ENCODE results near the gene GLIPR2.
"Not testable (repeated sequence)": the region's sequence is repeated elsewhere in the genome, so short reads cannot be mapped to it uniquely, and the experiment has no call there.

GLIPR2 gene

DNA sequence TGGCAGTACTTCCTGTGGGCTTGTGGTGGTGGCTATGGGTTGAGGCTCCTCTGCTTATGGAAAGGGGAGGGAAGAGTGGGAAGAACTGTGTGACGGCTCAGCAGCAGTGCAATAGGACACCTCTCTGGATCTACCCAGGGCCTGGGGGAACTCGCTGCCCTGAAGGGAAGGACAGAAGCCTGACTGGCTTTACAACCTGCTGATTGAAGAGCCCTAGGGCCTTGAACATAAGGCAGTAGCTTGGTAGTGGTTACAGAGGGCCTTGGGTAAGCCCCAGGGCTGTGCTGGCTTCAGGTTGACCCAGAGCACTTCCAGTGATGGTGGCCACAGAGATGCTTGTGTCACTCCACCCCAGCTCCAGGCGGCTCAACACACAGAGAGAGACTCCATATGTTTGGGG lies 38.2 kb downstream of the GLIPR2 start:
- Histone ChIP-seq H4K5ac (ENCODE audit: low read length) (no peak overlapping the region), H3K27me3 (ENCODE audit: insufficient read depth, low read length, poor library complexity) (no peaks in the 10 kb centered on the region), H3K56ac (ENCODE audit: low read length) (no peak overlapping the region), H2BK15ac (replicated peaks; ENCODE audit: low read depth) (no peak overlapping the region), H3K27ac (ENCODE audit: low read depth, low read length) (no peak overlapping the region), H3K4me3 (ENCODE audit: low read length) (no peak overlapping the region), H3K36me3 (ENCODE audit: control insufficient read depth, insufficient read depth, low read length) (no peaks in the 10 kb centered on the region), H3K4ac (ENCODE audit: low read depth, low read length) (no peak overlapping the region), H2BK5ac (ENCODE audit: low read length) (no peak overlapping the region), H3K4me2 (ENCODE audit: low read length) (no peak overlapping the region), H2BK120ac (ENCODE audit: low read depth, low read length) (no peak overlapping the region), H3K9ac (ENCODE audit: low read length) (no peak overlapping the region), H2AK5ac (ENCODE audit: low read length) (no peak overlapping the region), H3K4me1 (ENCODE audit: control insufficient read depth, low read depth, low read length) (no peaks in the 10 kb centered on the region), H4K8ac (ENCODE audit: low read depth, low read length) (no peak overlapping the region), H3K23ac (ENCODE audit: low read length) (no peak overlapping the region), H3K79me1 (ENCODE audit: low read length) (no peaks in the 10 kb centered on the region), H3K79me2 (ENCODE audit: control insufficient read depth, insufficient read depth, low read length) (no peaks in the 10 kb centered on the region), H3K18ac (ENCODE audit: low read length) (no peak overlapping the region)
- peak; percentile 57 for DNase-seq
- WGBS (ENCODE audit: extremely low coverage, insufficient coverage, low lambda C conversion rate) = no CpG with 5 or more reads among the region's 3 CpGs

DNA sequence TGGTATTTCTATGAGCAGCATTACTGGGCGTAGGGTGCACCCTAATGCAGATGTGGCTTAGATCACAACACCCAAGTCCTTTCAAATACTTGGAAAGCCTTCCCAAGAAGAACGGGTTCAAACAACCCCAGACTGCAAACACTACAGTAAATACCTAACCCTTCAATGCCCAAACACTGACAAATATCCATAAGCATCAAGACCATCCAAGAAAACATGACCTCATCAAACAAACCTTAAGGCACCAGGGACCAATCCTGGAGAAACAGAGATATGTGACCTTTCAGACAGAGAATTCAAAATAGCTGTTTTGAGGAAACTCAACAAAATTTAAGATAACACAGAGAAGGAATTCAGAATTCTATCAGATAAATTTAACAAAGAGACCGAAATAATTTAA lies 38.7 kb downstream of the GLIPR2 start:
- not testable (repeated sequence) for H2AK5ac ChIP-seq (ENCODE audit: low read length); H3K79me2 ChIP-seq (ENCODE audit: control insufficient read depth, insufficient read depth, low read length); H3K4ac ChIP-seq (ENCODE audit: low read depth, low read length); H2BK5ac ChIP-seq (ENCODE audit: low read length); H2BK120ac ChIP-seq (ENCODE audit: low read depth, low read length); H3K18ac ChIP-seq (ENCODE audit: low read length); H3K4me3 ChIP-seq (ENCODE audit: low read length); H3K4me1 ChIP-seq (ENCODE audit: control insufficient read depth, low read depth, low read length); H2BK15ac ChIP-seq (replicated peaks; ENCODE audit: low read depth); H4K8ac ChIP-seq (ENCODE audit: low read depth, low read length); H3K56ac ChIP-seq (ENCODE audit: low read length); H3K9ac ChIP-seq (ENCODE audit: low read length); H3K23ac ChIP-seq (ENCODE audit: low read length); H3K27ac ChIP-seq (ENCODE audit: low read depth, low read length); H3K4me2 ChIP-seq (ENCODE audit: low read length); DNase-seq; H3K79me1 ChIP-seq (ENCODE audit: low read length); H3K27me3 ChIP-seq (ENCODE audit: insufficient read depth, low read length, poor library complexity); H4K5ac ChIP-seq (ENCODE audit: low read length); H3K36me3 ChIP-seq (ENCODE audit: control insufficient read depth, insufficient read depth, low read length)
- WGBS (ENCODE audit: extremely low coverage, insufficient coverage, low lambda C conversion rate) = no CpG with 5 or more reads among the region's 3 CpGs

DNA sequence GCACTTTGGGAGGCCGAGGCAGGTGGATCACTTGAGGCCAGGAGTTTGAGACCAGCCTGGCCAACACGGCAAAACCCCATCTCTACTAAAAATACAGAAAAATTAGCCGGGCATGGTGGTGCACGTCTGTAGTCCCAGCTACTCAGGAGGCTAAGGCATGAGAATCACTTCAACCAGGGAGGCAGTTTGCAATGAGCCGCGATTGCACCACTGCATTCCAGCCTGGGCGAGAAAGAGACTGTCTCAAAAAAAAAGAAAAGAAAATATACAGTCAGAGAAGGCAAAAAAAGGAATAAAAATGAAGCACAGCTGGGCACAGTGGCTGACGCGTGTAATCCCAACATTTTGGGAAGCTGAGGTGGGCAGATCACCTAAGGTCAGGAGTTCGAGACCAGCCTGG lies 40.0 kb downstream of the GLIPR2 start:
- H3K56ac ChIP-seq (ENCODE audit: low read length); H3K79me2 ChIP-seq (ENCODE audit: control insufficient read depth, insufficient read depth, low read length); H2BK15ac ChIP-seq (replicated peaks; ENCODE audit: low read depth); H3K36me3 ChIP-seq (ENCODE audit: control insufficient read depth, insufficient read depth, low read length); H4K8ac ChIP-seq (ENCODE audit: low read depth, low read length); H3K4me3 ChIP-seq (ENCODE audit: low read length); H3K18ac ChIP-seq (ENCODE audit: low read length); H3K27ac ChIP-seq (ENCODE audit: low read depth, low read length); H2AK5ac ChIP-seq (ENCODE audit: low read length); H3K27me3 ChIP-seq (ENCODE audit: insufficient read depth, low read length, poor library complexity); H3K9ac ChIP-seq (ENCODE audit: low read length); H4K5ac ChIP-seq (ENCODE audit: low read length); H3K4ac ChIP-seq (ENCODE audit: low read depth, low read length); H3K4me1 ChIP-seq (ENCODE audit: control insufficient read depth, low read depth, low read length); H2BK5ac ChIP-seq (ENCODE audit: low read length); H3K4me2 ChIP-seq (ENCODE audit: low read length); H2BK120ac ChIP-seq (ENCODE audit: low read depth, low read length); H3K23ac ChIP-seq (ENCODE audit: low read length); DNase-seq; H3K79me1 ChIP-seq (ENCODE audit: low read length): not testable (repeated sequence)
- WGBS (ENCODE audit: extremely low coverage, insufficient coverage, low lambda C conversion rate) = no CpG with 5 or more reads among the region's 10 CpGs

DNA sequence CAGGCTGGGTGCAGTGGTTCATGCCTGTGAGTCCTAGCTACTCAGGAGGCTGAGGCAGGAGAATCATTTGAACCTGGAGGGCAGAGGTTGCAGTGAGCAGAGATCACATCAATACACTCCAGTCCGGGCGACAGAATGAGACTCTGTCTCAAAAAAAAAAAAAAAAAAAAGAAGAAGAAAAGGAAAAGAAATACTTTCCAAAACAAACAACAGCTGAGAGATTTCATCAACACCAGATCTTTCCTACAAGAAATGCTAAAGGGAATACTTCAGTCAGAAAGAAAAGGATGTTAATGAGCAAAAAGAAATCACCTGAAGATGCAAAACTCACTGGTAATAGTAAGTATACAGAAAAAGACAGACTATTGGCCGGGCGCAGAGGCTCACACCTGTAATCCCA lies 41.0 kb downstream of the GLIPR2 start:
- Histone ChIP-seq H3K4me3 (ENCODE audit: low read length) (no peak overlapping the region), H3K4ac (ENCODE audit: low read depth, low read length) (no peak overlapping the region), H3K56ac (ENCODE audit: low read length) (no peak overlapping the region), H3K27ac (ENCODE audit: low read depth, low read length) (no peak overlapping the region), H3K23ac (ENCODE audit: low read length) (no peak overlapping the region), H3K79me1 (ENCODE audit: low read length) (no peaks in the 10 kb centered on the region), H2BK15ac (replicated peaks; ENCODE audit: low read depth) (no peak overlapping the region), H2AK5ac (ENCODE audit: low read length) (no peak overlapping the region), H3K27me3 (ENCODE audit: insufficient read depth, low read length, poor library complexity) (no peaks in the 10 kb centered on the region), H4K8ac (ENCODE audit: low read depth, low read length) (no peak overlapping the region), H3K4me1 (ENCODE audit: control insufficient read depth, low read depth, low read length) (no peaks in the 10 kb centered on the region), H3K18ac (ENCODE audit: low read length) (no peak overlapping the region), H3K79me2 (ENCODE audit: control insufficient read depth, insufficient read depth, low read length) (no peaks in the 10 kb centered on the region), H3K36me3 (ENCODE audit: control insufficient read depth, insufficient read depth, low read length) (no peaks in the 10 kb centered on the region), H3K4me2 (ENCODE audit: low read length) (no peak overlapping the region), H2BK5ac (ENCODE audit: low read length) (no peak overlapping the region), H4K5ac (ENCODE audit: low read length) (no peak overlapping the region), H3K9ac (ENCODE audit: low read length) (no peak overlapping the region), H2BK120ac (ENCODE audit: low read depth, low read length) (no peak overlapping the region)
- WGBS (ENCODE audit: extremely low coverage, insufficient coverage, low lambda C conversion rate) = no CpG with 5 or more reads among the region's 4 CpGs
- no peak for DNase-seq

DNA sequence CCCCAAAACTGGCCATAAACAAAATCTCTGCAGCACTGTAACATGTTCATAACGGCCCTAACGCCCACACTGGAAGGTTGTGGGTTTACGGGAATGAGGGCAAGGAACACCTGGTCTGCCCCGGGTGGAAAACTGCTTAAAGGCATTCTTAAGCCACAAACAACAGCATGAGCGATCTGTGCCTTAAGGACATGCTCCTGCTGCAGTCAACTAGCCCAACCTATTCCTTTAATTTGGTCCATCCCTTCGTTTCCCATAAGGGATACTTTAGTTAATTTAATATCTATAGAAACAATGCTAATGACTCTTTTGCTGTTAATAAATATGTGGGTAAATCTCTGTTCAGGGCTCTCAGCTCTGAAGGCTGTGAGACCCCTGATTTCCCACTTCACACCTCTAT lies 43.7 kb downstream of the GLIPR2 start:
- not testable (repeated sequence) for H2BK15ac ChIP-seq (replicated peaks; ENCODE audit: low read depth); H4K5ac ChIP-seq (ENCODE audit: low read length); H3K27me3 ChIP-seq (ENCODE audit: insufficient read depth, low read length, poor library complexity); H3K4me2 ChIP-seq (ENCODE audit: low read length); H3K79me1 ChIP-seq (ENCODE audit: low read length); H3K9ac ChIP-seq (ENCODE audit: low read length); H2BK120ac ChIP-seq (ENCODE audit: low read depth, low read length); H3K4me3 ChIP-seq (ENCODE audit: low read length); H3K56ac ChIP-seq (ENCODE audit: low read length); DNase-seq; H3K36me3 ChIP-seq (ENCODE audit: control insufficient read depth, insufficient read depth, low read length); H3K23ac ChIP-seq (ENCODE audit: low read length); H3K18ac ChIP-seq (ENCODE audit: low read length); H2BK5ac ChIP-seq (ENCODE audit: low read length); H3K4ac ChIP-seq (ENCODE audit: low read depth, low read length); H3K27ac ChIP-seq (ENCODE audit: low read depth, low read length); H2AK5ac ChIP-seq (ENCODE audit: low read length); H3K79me2 ChIP-seq (ENCODE audit: control insufficient read depth, insufficient read depth, low read length); H3K4me1 ChIP-seq (ENCODE audit: control insufficient read depth, low read depth, low read length); H4K8ac ChIP-seq (ENCODE audit: low read depth, low read length)
- no CpG with 5 or more reads among the region's 6 CpGs for WGBS (ENCODE audit: extremely low coverage, insufficient coverage, low lambda C conversion rate)

DNA sequence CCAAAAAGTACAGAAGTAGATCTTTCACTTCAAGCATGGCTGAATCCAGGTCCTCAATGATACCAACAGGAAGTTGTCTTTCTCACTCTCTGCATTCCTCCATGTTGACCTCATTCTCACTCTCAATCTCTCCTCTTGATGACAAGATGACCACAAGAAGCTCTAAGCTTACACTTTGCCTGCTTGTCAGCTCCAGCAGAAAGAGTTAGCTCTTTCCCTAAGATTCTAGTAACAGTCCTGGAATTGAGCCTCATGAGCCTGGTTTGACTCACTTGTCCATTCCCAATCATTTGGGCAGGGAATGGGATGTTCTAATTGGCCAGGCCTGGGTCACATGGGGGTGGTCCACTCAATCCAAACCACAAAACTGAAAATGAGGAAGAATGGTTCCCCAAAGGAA lies 50.9 kb downstream of the GLIPR2 start:
- DNase-seq = peak; percentile 91
- Histone ChIP-seq H3K18ac (ENCODE audit: low read length) (no peak overlapping the region), H3K9ac (ENCODE audit: low read length) (no peak overlapping the region), H3K4me1 (ENCODE audit: control insufficient read depth, low read depth, low read length) (peaks cover 14% of the 10 kb centered on the region), H4K5ac (ENCODE audit: low read length) (no peak overlapping the region), H3K4me2 (ENCODE audit: low read length) (no peak overlapping the region), H3K4ac (ENCODE audit: low read depth, low read length) (peak overlapping the region; percentile 36), H3K56ac (ENCODE audit: low read length) (no peak overlapping the region), H3K27ac (ENCODE audit: low read depth, low read length) (peak overlapping the region; percentile 38), H2AK5ac (ENCODE audit: low read length) (no peak overlapping the region), H2BK15ac (replicated peaks; ENCODE audit: low read depth) (no peak overlapping the region), H4K8ac (ENCODE audit: low read depth, low read length) (no peak overlapping the region), H3K27me3 (ENCODE audit: insufficient read depth, low read length, poor library complexity) (no peaks in the 10 kb centered on the region), H2BK120ac (ENCODE audit: low read depth, low read length) (peak overlapping the region; percentile 29), H3K79me2 (ENCODE audit: control insufficient read depth, insufficient read depth, low read length) (peaks cover 15% of the 10 kb centered on the region), H3K23ac (ENCODE audit: low read length) (no peak overlapping the region), H2BK5ac (ENCODE audit: low read length) (no peak overlapping the region), H3K36me3 (ENCODE audit: control insufficient read depth, insufficient read depth, low read length) (no peaks in the 10 kb centered on the region), H3K4me3 (ENCODE audit: low read length) (no peak overlapping the region), H3K79me1 (ENCODE audit: low read length) (no peaks in the 10 kb centered on the region)

Data from mesendoderm (in vitro differentiated cells).